Colonic mucosa (tissue), 4 donors: ENCODE data around the gene YY1. TPM values are rescaled to one million over a fixed set of nuclear protein-coding genes. Genes with fewer than 3 reads are reported as not detected.

ENCODE experiments used
- DNase-seq: peaks from one replicate; pipeline ENCODE4 v3.0.0-alpha.2; 2020
- H3K27ac ChIP-seq: fragments of 200-600 bp; one replicate; pipeline ENCODE4 v1.8.0; 2021
- H3K27me3 ChIP-seq: fragments of 200-600 bp; one replicate; pipeline ENCODE4 v1.8.0; 2021
- H3K36me3 ChIP-seq: fragments of 200-600 bp; one replicate; pipeline ENCODE4 v1.8.0; 2021
- H3K4me1 ChIP-seq: fragments of 200-600 bp; one replicate; pipeline ENCODE4 v1.8.0; 2021; ENCODE audit warnings: mild to moderate bottlenecking
- H3K4me3 ChIP-seq: fragments of 200-600 bp; one replicate; pipeline ENCODE4 v1.8.0; 2021
- H3K9ac ChIP-seq, 2 donors: one replicate each; pipeline ENCODE4 v1.7.0; 2013; ENCODE audit warnings: control low read depth in 2 of 2, low read depth in 2 of 2, low read length in 2 of 2
- H3K9me3 ChIP-seq: fragments of 200-600 bp; one replicate; pipeline ENCODE4 v1.8.0; 2021
- intact Hi-C: fragments of 100-400 bp; cut with DNase I; formaldehyde crosslinking; loops from one replicate; pipeline ENCODE4 v1.14.1; 2022
- total RNA-seq, 2 donors: library from RNA; stranded (reverse); fragmentation: NEBNext Ultra II Directional in 1 of 2; extraction: Animal tissue kit (Norgen Biotek cat#: 25700) in 1 of 2; gene quantifications; one replicate each; pipeline ENCODE4 v1.2.1, GENCODE V29; 2021
- TF ChIP-seq, protein P1 (sequence below): fragments of 200-600 bp; IDR thresholded peaks from one replicate; pipeline ENCODE4 v1.8.0; 2022; ENCODE audit warnings: antibody characterized with exemption, mild to moderate bottlenecking
- donor health status: healthy.
- donor health status: DM: no; HTN: no; CAD: no.
- donor health status: DM: no; HTN: no; CAD: no.

YY1 gene
- total RNA-seq, 2 donors from 2014 or later: 73.2 to 90.4 TPM

- H3K4me1 ChIP-seq: peaks cover 15% of the 10 kb centered on the region
- H3K27ac ChIP-seq: no peak overlapping the region
- H3K9ac ChIP-seq: no peak overlapping the region
- intact Hi-C loops: no loop called here
- TF ChIP-seq, protein P1, sequence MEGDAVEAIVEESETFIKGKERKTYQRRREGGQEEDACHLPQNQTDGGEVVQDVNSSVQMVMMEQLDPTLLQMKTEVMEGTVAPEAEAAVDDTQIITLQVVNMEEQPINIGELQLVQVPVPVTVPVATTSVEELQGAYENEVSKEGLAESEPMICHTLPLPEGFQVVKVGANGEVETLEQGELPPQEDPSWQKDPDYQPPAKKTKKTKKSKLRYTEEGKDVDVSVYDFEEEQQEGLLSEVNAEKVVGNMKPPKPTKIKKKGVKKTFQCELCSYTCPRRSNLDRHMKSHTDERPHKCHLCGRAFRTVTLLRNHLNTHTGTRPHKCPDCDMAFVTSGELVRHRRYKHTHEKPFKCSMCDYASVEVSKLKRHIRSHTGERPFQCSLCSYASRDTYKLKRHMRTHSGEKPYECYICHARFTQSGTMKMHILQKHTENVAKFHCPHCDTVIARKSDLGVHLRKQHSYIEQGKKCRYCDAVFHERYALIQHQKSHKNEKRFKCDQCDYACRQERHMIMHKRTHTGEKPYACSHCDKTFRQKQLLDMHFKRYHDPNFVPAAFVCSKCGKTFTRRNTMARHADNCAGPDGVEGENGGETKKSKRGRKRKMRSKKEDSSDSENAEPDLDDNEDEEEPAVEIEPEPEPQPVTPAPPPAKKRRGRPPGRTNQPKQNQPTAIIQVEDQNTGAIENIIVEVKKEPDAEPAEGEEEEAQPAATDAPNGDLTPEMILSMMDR: no peak
- H3K27me3 ChIP-seq: no peaks in the 10 kb centered on the region
- H3K9me3 ChIP-seq: no peaks in the 10 kb centered on the region
- no peaks in the 10 kb centered on the region for H3K36me3 ChIP-seq
- DNase-seq: no peak
- H3K4me3 ChIP-seq: no peak overlapping the region
Measured at GRCh38 chr14:100219126-100219785, 19.7 kb upstream of the YY1 start.

GRCh38 chr14:100221533-100222223, 17.3 kb upstream of the YY1 start:
- Histone ChIP-seq H3K4me3 (peak overlapping the region; percentile 39), H3K27me3 (no peaks in the 10 kb centered on the region), H3K9ac (peak overlapping the region; percentile 81 to 94), H3K27ac (peak overlapping the region; percentile 75), H3K9me3 (no peaks in the 10 kb centered on the region), H3K36me3 (no peaks in the 10 kb centered on the region), H3K4me1 (peaks cover 10% of the 10 kb centered on the region)
- intact Hi-C loops: no loop called here
- TF ChIP-seq, protein P1: no peak
- peak; percentile 75 for DNase-seq

- Histone ChIP-seq H3K4me3 (peak overlapping the region; percentile 39), H3K4me1 (peaks cover 10% of the 10 kb centered on the region), H3K27ac (peak overlapping the region; percentile 75), H3K36me3 (no peaks in the 10 kb centered on the region), H3K27me3 (no peaks in the 10 kb centered on the region), H3K9ac (peak overlapping the region; percentile 81 to 94), H3K9me3 (no peaks in the 10 kb centered on the region)
- intact Hi-C loops: no loop called here
- TF ChIP-seq, protein P1: no peak
- no peak for DNase-seq
Measured at GRCh38 chr14:100222224-100223093, 16.5 kb upstream of the YY1 start.

DNA sequence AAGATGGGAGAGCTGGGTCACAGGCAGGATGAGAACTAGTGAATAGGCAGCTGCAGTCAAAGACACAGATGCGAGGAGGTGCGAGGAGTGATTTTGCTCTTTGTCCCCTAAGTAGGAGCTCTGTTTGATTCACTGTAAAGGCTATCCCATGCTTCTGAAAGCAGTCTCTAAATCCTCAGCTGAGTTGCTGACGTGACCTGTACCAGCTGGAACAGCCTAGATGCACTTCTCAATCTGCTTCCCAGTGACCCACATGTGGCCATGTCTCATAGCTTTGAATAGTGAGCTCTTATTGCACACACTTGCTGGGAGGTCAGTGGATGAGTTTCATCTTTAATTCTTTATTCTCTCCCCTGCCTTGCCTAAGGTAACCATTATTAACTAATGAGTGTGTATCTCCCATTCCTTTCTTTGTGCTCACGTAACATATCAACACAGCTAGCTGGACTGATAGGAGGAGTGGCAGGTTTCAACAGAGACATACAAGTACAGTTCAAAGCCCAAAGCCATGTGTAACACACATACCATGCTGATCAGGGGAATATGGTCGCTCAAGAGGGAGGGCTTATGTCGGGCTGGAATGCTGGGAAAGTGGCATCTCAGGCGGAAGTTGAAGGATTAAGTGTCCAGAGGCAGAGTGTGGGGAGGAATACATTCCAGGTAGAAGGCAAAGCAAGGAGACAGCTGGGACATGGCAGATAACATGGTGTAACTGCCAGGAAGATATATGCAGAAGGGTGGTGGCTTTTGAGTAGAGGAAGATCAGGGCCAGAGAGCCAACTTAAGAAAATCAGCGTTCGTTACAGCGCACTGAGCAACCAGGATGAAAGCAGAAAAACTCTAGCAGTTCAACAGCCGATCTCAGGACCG, 15.4 kb upstream of the YY1 start:
- DNase-seq: no peak
- no peaks in the 10 kb centered on the region for H3K9me3 ChIP-seq
- no peak overlapping the region for H3K27ac ChIP-seq
- H3K4me3 ChIP-seq: no peak overlapping the region
- intact Hi-C loops: no loop called here
- H3K4me1 ChIP-seq: peaks cover 10% of the 10 kb centered on the region
- H3K27me3 ChIP-seq: no peaks in the 10 kb centered on the region
- H3K9ac ChIP-seq: peak overlapping the region in 1 of 2 donors; percentile 34
- H3K36me3 ChIP-seq: no peaks in the 10 kb centered on the region
- TF ChIP-seq, protein P1: no peak
